Adrenal gland (tissue), 5 donors: ENCODE results near the gene HOXB7.

Source experiments
- POLR2A ChIP-seq, 2 donors: fragments of 450-650 bp; IDR thresholded peaks; one replicate each; pipeline ENCODE4 v1.6.1; 2017; ENCODE audit warnings: antibody characterized with exemption in 2 of 2, mild to moderate bottlenecking in 2 of 2, moderate library complexity in 1 of 2
- TF ChIP-seq, protein P1 (sequence below), 6 experiments: fragments of 450-650 bp in 4 of 6; fragments of 200-600 bp in 2 of 6; sonication (generic) in 1 of 6; IDR thresholded peaks; 1 replicate in 5 of 6; 2 replicates in 1 of 6; pipeline versions ENCODE4 v1.5.1 to v1.8.0; 2016 to 2021; ENCODE audit warnings: antibody characterized with exemption in 6 of 6, mild to moderate bottlenecking in 2 of 6, moderate library complexity in 1 of 6
- donor health status: DM: no; HTN: no; CAD: no.

DNA sequence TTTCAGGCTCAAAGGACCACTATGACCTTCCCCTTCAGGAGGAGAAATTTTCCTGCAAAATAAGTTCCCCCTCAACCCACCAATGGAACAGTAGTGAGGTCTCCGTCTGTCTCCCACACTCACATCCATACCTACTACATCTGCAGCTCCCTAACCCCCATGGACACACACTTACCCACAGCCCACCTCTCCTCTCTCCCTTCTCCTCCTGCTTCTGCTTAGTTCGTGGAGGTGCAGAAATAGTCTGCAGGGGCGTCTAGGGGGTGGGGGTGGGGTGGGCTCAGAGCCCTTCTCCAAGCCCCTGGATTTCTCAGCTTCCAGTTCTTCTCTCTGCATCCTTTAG, 41.6 kb downstream of the HOXB7 start:
- TF ChIP-seq, protein P1, sequence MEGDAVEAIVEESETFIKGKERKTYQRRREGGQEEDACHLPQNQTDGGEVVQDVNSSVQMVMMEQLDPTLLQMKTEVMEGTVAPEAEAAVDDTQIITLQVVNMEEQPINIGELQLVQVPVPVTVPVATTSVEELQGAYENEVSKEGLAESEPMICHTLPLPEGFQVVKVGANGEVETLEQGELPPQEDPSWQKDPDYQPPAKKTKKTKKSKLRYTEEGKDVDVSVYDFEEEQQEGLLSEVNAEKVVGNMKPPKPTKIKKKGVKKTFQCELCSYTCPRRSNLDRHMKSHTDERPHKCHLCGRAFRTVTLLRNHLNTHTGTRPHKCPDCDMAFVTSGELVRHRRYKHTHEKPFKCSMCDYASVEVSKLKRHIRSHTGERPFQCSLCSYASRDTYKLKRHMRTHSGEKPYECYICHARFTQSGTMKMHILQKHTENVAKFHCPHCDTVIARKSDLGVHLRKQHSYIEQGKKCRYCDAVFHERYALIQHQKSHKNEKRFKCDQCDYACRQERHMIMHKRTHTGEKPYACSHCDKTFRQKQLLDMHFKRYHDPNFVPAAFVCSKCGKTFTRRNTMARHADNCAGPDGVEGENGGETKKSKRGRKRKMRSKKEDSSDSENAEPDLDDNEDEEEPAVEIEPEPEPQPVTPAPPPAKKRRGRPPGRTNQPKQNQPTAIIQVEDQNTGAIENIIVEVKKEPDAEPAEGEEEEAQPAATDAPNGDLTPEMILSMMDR (IDR thresholded peaks at IDR 0.05): no peak
- no peak for TF ChIP-seq POLR2A (IDR thresholded peaks at IDR 0.05)
